OCI-M2 (cell line): ENCODE data around the gene KRTAP3-1.
"Not testable (repeated sequence)": the region's sequence is repeated elsewhere in the genome, so short reads cannot be mapped to it uniquely, and the experiment has no call there.

Experiments used
- DNase-seq: peaks from one replicate; lab custom pipeline; 2025; ENCODE audit not compliant: unreplicated experiment; lab: John Stamatoyannopoulos, UW

KRTAP3-1 gene

DNA sequence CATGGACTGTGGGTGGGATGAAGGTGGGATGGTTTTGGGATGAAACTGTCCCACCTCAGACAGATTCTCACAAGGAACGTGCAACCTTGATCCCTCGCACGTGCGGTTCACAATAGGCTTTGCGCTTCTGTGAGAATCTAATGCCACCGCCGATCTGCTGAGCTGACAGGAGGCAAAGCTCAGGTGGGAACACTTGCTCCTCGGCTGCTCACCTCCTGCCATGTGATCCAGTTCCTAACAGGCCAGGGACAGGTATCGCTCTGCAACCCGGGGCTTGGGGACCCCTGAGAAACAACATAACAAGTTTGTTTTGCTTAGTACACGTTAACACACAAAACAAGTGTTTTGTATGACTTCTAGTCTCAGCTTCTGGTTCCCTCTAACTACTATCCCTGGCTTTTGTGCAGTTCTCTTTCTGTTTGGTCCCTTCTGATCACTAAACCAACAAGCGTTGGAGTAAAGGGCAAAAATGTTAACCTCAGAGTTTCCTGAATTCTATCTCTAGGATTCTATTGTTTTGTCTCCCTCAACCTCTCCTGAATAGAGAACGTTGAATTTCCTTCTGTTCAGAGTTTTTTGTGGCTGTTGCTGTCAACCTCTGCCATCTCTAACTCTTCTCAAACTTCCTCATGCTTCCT lies 7.8 kb upstream of the KRTAP3-1 start:
- no peak for DNase-seq

DNA sequence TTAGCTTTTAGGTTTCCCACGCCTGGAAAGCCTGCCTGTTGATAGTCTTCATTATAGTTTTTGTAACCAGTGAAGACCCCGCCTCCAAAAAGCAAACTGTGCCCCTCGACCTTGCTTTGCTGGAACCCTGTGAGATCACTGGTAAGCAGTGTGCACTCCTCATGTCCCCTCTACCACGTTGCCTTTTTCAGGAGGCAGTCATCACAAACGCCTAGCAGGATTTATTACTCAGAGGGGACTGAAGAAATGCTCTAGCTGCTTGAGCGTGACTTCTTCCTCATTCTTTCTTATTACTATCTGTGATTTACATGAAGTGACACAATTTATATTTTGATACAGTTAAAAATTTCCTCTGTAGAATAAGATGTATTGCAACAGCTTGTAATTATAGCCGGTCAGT lies 6.5 kb upstream of the KRTAP3-1 start:
- no peak for DNase-seq

DNA sequence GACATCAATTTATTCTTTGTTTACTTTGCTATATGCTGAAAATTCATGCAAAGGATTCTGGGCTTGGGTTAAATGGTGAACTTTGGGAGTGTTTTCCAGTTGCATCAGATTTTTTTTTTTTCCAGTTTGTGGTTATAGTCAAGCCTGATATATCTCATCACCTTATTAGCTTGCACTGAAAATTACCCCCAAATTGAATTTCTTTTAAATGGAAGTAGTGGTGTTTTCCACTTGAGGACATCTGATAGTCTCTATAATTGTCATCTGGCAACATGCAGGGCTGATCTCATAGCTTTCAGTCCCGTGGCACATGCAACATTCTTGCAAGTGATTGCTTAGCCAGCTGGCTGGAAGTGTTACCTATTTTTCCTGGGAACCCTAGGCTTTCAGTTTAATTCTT lies 4.7 kb upstream of the KRTAP3-1 start:
- no peak for DNase-seq

DNA sequence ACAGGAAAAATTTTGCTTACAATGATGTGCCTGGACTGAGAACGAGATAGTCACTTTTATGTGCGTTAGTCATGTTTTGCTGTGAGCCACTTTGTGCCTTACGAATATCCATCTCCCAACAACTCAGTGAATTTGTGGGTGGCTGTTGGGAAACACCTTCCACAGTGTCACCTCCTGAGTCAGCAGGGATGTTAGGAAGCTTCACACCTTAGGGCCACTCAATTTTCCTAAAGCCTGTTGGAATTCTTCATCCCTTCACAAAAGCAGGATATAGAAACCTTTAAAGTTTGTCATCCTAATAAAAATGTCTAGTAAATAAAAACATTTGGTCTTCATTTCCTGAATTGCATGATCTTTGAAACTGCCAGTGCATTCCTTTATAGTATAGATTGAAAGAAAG lies 4.3 kb upstream of the KRTAP3-1 start:
- no peak for DNase-seq

DNA sequence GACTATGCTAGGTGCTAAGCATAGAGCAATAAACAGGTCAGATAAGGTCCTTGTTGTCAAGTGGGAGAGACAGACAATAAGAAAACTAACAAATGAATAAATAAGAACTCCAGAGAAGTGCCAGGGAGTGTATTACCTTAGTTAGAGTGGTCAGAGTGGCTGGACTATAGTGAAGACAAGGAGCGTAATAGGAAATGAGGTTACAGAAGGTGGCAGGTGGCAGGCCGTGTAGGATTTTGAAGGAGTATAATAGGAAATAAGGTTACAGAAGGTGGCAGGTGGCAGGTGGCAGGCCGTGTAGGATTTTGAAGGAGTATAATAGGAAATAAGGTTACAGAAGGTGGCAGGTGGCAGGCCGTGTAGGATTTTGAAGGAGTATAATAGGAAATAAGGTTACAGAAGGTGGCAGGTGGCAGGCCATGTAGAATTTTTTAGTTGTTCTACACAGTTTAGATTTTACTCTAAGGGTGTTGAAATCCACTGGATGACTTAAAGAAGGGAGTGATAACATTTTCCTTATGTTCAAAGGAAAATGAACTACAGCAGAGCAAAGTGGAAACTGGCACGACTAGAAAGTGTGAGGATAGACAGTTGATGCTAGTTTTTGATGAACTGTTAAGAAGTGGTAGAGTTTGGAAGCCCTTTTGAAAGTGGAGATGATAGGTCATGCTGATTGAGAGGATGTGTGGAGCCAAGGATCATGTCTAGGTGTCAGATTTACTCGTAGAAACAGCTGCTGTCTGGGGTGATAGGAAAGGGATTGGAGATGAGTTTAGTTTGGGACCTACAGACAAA lies 3.6 kb upstream of the KRTAP3-1 start:
- DNase-seq = no peak

DNA sequence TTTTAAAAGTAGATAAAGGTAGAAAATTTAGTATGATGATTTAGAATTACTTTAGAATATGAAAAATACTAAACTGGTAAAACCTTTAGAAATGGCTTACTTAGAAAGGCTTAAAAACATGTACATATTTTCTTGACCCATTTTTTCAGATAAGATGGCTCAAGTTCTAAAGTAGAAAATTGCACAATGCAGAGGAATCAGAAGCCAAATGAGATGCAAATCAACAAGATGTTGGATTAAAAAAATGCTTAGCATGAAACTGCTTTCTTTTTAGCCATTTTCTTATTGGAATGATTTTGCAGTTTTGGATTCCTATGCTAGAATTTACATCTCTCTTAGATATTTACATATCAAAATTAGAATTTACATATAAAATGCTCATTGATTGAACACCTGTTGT lies 1.5 kb upstream of the KRTAP3-1 start:
- DNase-seq = no peak

DNA sequence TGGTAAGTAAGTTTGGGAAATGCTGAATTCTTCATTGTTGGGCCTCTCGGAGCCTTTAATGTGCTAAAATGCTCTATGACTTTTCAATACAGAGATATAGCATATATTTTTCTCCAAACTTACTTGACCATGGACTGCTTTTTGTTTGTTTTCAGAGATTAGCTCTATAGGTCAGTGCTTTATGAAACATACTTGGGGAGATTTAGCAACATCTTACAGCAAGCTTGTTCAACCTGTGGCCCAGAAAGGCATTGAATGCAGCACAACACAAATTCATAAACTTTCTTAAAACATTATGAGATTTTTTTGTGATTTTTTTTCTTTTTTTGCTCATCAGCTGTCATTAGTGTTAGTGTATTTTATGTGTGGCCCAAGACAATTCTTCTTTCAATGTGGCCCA lies 1.0 kb upstream of the KRTAP3-1 start:
- DNase-seq = no peak

DNA sequence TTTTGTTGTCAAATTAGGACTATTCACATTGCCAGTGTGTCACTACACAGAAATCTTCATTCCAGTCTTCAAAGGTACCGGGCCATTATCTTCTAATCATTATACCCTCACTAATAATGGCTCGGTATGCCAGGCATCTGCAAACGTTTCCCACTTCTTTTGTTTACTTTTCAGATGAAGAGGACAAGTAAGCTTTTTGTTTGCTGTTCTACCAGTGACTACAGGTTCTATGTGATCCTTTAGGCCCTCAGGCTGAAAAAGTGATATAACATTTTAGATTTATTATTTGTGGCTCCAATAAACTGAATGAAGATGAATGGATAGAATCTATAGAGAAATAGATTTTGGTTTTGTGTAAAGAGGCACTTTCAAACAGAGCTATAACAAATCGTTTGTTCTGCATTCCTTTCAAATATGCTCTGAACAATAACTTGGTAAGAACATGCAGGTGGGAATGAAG lies 403 bp upstream of the KRTAP3-1 start:
- no peak for DNase-seq

DNA sequence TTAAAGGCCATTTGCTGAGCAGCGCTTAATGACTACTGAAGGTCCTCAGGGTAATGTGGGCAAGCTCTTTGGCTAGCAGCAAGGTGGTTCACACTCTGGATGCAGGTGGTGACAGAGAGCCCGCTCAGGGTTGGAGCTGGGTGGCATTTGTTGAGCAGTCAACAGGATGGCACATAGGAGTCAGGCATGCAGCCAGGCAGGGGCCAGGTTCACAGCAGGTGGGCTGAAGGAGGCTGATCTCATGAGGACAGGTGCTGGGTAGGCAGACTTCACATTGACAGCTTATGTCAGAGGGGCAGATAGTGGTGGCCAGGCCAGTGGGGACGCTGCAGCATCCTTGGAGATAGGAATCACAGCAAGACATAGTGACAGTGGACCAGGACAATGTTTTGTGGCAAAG lies 4.5 kb downstream of the KRTAP3-1 start:
- DNase-seq = no peak

DNA sequence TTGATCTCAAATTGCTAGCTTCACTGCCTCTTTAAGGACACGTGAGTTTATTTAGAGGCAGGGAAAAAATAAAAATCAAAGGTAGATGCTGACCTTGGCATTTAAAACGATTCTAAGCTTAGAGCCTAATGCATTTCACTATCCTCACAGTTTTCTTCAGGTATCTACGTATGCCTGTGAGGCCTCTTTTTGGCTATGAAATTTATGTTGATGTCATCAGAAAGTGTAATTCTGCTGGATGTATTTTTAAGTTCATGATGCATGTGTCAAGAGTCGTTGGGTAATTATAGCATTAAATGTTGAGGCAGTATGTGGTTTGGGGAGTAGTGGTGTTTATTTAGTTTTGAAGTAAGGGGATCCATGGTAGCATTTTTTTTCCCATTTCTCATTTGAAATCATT lies 5.0 kb downstream of the KRTAP3-1 start:
- no peak for DNase-seq

DNA sequence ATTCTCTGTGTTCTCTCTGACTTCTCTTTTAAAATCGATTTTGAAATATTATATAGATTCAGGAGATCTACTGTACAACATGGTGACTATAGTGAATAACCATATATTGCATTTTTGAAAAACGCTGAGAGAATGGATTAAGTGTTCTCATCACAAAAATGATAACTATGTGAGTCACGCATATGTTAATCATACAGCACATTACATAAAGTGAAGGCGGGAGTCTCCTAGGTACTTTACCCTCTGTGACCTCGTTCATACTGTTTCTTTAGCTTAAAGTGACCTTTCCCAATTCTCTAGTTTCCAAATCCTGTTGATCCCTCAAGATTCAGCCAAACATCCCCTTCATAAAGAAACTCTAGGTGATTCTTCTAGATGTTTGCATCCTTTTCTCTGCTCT lies 6.1 kb downstream of the KRTAP3-1 start:
- DNase-seq = no peak

DNA sequence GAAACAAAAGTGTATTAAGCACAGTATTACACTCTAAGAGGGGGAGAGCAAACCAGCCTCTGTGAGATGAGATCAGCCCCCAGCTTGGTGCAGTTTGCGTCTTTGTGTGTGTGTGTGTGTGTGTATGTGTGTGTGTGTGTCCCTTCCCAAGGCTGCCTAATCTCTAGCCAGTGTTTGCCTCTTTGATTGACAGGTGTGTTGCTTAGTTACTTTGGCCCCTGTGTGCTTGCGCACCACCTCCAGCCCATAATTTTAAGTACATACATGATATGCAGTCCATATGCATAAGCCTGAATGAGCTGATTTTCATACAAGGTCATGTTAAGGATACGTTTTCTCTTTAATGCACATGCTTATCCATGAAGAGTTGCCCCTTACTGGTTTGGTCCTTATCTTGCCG lies 7.1 kb downstream of the KRTAP3-1 start:
- no peak for DNase-seq

DNA sequence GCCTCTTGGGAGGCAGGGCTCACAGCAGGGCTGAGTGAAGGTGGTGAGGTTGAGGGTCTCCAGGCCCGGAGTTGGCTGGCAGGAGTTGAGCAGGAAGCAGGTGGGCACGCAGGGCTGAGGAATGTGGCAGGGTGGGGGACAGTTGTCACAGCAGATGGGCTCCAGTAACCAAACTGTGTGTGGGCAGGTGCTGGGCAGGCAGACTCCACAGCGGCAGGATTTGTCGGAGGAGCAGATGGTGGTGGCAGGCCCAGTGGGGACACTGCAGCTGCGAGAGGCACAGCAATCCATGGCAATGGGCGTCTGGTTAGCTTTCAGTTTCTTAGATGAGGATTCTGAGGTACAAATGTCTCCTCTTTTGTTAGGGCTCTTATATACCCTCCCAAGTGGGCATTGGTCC lies 9.4 kb downstream of the KRTAP3-1 start, which contains the start of gene KRTAP3-2:
Gene KRTAP3-2, minus strand, starts transcription at position 344 of the 400 bp plus-strand sequence. Its CDS starts 53 bp downstream, at position 291.
- not testable (repeated sequence) for DNase-seq

DNA sequence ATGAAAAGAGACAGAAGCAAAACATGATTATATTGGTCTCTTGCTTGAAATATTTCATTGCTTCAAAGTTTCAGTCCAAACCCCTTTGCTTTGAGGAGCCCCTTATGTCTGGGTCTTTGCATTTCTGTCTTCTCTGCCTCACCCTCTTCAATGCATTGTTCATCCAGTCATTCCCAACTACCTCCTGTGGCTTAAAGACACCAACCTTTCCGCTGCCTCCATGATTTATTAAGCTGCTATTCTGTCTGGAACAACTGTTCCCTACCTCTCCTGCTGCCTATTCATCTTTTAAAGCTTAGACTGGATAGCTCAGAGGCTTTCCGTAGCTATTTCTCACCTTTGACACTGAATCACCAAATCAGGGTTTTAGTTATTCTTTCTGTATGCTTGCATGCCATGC lies 11.6 kb downstream of the KRTAP3-1 start:
- no peak for DNase-seq

DNA sequence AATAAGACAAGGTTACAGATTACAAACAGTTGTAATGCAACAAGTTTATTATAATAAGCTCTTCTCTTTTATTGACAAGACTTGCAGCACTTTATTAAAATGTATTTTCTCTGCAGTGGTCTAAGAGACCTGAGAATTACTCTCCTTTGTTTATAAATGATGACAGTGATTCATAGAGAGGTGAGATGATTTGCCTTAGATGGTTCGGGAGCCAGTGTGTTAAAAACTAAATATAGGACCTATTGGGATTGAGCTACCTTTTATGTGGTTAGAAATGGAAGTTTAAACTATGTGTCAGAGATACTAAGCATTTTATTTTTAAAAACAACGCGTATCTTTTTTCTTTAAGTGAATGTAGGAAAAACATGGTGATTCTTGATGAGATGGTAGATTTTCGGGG lies 12.1 kb downstream of the KRTAP3-1 start:
- no peak for DNase-seq

DNA sequence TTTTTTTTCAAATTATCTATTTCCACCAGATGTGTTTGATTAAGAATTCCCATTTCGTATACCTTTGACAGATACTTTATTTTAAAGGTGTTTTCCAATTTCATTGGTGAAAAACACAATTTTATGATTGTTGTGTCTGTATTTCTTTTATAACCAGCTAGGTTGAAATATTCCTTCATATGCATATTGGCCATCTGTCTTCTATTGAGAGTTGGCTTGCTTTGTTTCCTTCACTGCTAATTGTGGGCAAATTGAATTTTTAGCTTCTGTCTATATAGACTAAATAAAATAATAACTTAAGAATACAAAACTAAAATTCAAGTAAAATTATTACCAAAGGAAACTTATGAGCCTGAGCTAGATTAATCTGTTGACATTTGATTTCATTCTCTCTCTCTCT lies 13.8 kb downstream of the KRTAP3-1 start:
- no peak for DNase-seq

DNA sequence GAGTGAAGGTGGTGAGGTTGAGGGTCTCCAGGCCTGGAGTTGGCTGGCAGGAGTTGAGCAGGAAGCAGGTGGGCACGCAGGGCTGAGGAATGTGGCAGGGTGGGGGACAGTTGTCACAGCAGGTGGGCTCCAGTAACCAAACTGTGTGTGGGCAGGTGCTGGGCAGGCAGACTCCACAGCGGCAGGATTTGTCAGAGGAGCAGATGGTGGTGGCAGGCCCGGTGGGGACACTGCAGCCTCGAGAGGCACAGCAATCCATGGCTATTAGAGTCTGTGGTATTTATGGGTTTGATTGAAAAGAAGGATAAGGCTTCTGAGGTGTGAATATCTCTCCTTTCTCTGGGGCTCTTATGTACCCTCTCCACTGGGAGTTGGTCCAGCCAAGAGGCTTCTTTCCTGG lies 15.1 kb downstream of the KRTAP3-1 start, which contains the start of gene KRTAP3-3:
Gene KRTAP3-3, minus strand, starts transcription at position 326 of the 400 bp plus-strand sequence. Its CDS starts 67 bp downstream, at position 259.
- no peak for DNase-seq

DNA sequence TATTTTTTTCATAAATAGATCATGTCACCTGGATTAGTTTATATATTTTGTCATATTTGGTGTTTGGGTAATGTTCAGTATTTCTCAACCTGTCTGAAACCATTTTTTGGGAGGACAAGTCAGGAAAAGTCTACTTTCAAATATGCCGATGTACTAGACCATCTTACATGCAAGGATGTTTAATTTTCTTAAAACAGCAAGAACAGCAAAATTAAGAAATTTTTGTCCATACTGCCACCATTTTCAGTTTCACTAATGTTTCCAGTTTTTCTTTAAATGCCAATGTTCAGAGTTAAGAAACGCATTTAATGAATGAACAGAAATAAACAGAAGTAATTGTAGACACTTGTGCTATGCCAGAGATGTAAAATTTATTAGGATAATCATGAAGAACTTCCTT lies 15.8 kb downstream of the KRTAP3-1 start:
- DNase-seq = no peak

DNA sequence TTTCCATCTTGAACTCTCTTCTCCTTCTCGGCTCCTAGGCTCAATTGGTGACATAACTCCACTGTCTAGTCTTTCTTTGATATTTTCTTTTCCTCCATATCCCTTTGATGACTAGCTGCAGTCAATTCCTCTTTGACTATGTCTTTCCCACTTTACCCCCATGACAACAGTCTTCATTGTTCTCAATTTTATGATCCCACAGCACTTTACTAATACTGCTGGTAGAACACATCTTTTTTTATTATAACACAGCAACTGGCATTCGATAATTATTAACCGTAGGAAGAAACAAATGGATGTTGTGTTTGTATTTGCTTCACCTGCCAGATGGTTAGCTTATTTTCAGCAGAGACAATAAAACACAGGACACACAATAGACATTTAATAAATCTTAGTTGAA lies 16.3 kb downstream of the KRTAP3-1 start:
- no peak for DNase-seq

DNA sequence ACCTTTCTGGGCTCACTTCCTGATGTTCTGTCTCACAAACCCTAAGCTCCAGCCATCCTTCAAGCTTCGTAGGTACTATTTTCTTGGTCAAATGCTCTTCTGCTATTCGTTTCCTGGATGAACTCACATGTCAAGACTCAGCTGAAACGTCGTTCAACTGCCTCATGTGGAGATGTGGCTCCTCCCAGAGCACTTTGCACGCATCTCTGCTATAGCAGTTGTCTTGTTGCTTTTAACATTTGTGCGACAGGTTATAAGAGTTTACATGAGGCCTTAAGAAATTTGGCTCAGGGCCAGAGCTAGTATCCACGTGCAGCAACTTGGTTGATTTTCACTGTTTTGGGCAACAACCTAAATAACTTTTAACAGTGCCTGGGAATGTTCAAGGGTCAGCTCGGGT lies 22.0 kb downstream of the KRTAP3-1 start:
- DNase-seq = no peak

DNA sequence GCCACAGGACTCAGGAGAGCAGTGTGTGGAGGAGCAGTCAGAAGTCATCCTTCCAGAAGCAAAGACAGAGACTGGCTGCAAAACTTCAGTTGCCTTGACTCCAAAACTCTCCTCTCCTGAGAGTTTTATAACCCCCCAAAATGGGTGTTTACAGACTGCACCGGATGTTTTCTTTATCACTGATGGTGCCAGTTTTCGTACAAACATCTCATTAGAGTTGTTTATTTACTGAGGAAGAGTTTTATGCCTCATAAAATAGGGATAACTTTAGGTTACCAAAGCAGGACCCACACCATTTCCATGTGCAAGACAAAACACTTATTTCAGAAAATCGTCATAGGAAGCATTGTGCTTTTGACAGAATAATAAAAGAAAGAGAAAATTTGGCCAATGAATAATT lies 24.7 kb downstream of the KRTAP3-1 start, which contains the start of gene KRT40:
Gene KRT40, minus strand, starts transcription at position 101 of the 400 bp plus-strand sequence. Its CDS starts 53 bp downstream, at position 48.
- no peak for DNase-seq

DNA sequence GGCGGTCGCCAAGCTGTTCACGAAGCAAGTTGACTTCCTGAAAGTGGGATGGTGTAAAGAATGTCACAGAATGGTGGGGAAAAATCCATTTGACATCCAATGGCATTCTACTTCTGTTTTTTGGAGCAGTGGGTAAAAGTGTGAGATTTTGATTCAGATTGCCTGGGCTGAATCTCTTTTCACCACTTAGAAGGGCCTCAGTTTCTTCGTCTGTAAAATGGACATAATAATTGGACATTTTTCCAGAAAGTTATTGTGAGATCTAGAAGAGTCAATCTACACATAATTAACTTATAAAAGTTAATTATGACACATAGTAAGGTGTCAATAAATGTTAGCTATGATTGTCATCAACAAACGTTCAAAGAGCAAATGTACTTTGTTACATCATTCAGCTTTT lies 27.8 kb downstream of the KRTAP3-1 start:
- no peak for DNase-seq
